ENCODE measurements around the gene LENG9.
A peak's percentile ranks its signal among the peaks of the same experiment; 100 is the strongest.
"Not testable (repeated sequence)": the region's sequence is repeated elsewhere in the genome, so short reads cannot be mapped to it uniquely, and the experiment has no call there.

The LENG9 gene

GRCh38 chr19:54478677-54479266, 15.2 kb upstream of the LENG9 start:
- DNase-seq (ENCODE audit: low spot score) = peak; percentile 58

DNA sequence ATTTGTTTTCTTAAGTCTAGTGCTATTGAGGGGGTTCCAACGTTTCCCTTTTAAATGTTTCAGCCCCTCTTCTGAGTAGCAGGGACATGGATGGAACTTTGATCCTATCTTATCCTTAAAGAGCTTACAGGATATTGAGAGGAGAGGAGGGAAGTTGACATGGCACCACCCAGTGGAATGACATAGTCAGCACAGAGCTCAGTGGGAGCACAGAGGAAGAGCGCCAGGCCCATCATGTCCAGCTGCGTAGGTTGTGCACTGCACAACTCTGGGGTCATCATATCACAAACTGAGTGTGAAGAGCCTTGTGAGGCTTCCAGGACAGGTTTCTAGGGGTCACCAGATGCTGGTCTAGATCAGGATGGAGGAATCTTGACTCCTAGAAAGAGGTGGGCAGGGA, 14.1 kb upstream of the LENG9 start:
- DNase-seq (ENCODE audit: low spot score) = no peak

DNA sequence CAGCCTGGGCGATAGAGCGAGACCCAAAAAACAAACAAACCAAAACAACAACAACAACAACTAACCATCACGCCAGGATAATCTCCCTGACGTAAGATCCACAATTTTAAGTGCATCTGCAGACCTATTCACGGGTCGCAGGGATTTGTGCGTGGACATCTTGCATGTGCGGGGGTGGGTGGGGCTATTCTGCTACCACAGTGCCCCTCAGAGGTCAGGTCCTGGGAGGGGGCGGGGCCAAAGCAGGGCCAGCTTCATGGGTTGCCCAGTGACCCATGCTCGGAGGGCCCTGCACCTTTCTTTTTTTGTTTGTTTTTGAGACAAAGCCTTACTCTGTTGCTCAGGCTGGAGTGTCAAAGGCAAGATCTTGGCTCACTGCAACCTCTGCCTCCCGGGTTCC, 12.1 kb upstream of the LENG9 start:
- DNase-seq (ENCODE audit: low spot score) = no peak

DNA sequence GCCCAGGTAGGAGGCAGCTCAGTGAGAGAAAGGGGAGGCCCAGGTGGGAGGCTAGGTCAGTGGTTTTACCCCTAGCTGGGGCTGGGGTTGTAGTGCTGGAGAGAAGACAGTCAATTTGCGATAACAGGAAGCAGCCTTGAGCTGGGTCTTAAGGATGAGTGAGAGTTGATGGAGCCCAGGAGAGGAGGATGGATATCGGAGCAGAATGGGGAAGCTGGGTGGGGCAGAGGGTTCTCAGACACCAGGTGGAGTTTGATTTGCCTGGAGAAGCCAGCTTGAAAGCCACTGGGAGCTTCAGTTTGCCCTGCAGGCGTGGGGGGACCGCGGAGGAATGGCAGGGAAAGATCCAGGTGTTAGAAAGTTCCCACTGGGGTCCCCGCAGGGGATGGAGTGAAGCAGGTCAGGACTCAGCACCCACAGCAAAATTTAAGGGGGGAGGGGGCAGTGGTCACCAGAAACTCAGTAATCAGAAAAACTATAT, 10.4 kb upstream of the LENG9 start:
- DNase-seq (ENCODE audit: low spot score) = no peak

DNA sequence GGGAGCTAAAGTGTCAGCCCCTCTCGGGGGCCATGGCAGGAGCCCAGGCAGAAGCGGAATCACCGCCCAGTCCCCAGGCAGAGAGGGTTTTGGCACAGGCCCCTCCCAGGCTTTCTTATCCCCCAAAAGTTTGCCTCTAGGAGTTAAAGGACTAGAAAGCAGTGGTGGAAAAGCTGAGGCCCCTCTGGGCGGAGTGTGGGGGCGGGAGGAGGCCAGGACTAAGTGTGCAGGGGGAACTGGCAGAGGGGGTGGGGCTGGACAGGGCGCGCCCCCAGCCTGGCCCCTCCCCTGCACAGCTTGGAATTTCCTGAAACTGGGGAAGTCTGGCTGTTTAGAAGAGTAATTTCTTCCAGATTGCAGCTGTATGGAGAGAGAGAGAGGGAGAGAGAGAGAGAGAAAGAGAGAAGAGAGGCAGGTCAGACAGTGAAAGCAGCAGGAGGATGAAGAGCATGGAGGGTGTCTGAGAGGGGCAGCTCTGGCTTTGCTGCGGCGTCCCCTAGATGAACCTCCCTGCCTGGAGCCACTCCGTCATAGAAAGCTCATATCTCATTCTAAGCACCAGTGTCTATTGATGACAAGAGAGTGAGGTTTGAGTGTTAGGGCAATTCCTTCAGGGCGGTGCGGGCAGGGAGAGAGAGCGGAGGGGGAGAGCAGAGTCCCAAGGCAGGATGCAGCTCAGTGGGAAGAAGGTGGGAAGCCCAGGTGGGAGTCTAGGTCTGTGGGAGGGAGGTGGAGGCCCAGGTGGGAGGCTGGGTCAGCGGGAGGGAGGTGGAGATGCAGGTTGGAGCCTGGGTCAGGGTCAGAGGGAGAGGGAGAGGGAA, 9.7 kb upstream of the LENG9 start, which contains the start of gene CDC42EP5:
CDC42EP5 (minus strand) TSS at position 226 of the 821 bp plus-strand sequence. CDS start 7,749 bp downstream, outside the sequence.
- no peak for DNase-seq (ENCODE audit: low spot score)

- no peak for DNase-seq (ENCODE audit: low spot score)
Measured at GRCh38 chr19:54470991-54471782, 7.6 kb upstream of the LENG9 start.

- DNase-seq (ENCODE audit: low spot score) = no peak
Measured at GRCh38 chr19:54470276-54470887, 6.8 kb upstream of the LENG9 start.

DNA sequence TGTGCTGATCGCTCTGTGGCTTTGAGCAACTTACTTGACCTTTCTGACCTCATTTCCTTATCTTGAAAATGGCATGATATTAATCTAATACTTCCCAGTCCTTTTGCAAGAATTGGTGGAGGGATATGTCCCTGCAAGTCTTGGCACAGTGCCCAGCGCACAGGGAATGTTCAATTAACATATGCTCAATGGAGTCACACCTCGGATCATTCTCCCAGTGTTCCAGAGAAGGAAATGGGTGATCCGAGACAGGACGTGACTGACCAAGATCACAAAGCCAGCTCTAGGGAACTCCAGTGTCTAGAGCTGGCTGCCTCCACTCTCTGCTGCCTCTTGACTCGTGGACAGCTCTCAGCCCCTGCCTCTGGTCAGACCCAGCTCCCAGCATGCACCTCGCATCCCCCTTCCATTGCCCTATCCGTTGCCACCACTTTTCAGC, 5.9 kb upstream of the LENG9 start:
- no peak for DNase-seq (ENCODE audit: low spot score)

DNA sequence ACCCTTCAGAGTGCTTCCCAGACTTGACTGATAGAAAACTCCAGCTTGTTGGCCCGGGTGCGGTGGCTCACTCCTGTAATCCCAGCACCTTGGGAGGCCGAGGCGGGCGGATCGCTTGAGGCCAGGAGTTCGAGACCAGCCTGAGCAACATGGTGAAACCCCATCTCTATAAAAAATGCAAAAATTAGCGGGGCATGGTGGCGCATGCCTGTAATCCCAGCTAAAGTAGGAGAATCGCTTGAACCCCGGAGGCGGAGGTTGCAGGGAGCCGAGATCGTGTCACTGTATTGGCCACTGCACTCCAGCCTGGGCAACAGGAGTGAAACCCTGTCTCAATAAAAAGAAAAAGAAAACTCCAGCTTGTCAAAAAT, 2.5 kb upstream of the LENG9 start:
- DNase-seq (ENCODE audit: low spot score) = not testable (repeated sequence)

GRCh38 chr19:54465426-54466109, 2.0 kb upstream of the LENG9 start:
- DNase-seq (ENCODE audit: low spot score) = peak; percentile 45

DNA sequence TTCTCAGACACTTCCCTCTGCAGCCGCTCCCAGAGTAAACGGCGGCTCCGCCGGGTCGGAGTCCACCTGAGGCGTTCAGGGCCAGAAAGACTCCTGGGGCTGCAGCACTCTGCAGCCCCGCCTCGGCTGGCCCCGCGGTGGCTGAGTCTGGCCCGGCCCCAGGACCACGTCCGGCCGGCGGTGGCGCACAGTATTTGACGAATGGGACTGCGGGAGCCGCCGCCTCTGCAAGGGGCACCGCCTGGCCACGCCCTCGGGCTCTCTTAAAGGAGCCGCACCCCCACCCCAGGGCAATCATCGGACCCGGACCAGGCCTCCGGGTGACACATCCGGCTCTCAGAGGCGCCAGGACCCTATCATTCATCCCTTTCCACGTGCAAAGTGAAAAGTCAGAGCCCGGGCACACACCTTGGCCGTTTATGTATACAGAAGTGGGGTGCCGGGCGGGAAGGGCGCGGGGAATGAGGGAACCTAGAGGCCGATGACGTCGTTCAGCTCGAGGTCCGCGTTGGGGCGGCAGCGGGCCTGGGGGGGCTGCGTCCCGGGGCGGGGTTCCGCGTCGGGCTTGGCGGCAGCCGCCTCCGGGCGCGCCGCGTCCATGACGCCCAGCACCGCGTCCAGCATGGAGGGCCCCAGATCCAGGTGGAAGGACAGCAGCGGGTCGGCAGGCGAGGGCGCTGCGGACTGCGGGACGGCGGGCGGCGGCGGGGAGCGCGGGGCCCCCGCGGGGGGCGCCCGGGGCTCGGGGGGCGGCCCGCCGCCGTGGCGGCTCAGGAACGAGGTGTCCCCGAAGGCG, 1.2 kb upstream of the LENG9 start:
- peak; percentile 93 for DNase-seq (ENCODE audit: low spot score)

DNA sequence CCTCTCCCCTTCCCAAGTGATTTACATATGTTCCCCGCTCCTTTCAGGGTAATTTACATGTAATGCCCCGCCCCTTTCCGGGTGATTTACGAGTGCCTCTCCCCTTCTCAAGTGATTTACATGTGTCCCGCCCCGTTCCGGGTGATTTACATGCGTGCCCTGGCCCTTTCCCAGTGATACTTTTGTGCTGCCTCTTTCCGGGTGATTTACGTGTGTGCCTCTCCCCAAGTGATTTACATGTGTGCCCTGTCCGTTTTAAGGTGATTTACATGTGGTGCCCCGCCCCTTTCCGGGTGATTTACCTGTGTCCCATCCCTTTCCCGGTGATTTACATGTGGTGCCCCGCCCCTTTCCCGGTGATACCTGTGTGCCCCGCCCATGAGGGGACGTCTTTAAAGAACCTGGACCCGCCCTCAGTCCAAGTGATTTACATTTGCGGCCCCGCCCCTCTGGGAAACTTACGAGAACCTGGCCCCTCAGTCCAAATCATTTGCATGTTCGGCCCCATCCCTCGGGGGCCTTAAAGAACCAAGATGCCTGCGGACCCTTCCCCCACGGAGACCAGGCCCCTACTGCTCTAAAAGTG, 559 bp upstream of the LENG9 start:
- DNase-seq (ENCODE audit: low spot score) = peak; percentile 64

DNA sequence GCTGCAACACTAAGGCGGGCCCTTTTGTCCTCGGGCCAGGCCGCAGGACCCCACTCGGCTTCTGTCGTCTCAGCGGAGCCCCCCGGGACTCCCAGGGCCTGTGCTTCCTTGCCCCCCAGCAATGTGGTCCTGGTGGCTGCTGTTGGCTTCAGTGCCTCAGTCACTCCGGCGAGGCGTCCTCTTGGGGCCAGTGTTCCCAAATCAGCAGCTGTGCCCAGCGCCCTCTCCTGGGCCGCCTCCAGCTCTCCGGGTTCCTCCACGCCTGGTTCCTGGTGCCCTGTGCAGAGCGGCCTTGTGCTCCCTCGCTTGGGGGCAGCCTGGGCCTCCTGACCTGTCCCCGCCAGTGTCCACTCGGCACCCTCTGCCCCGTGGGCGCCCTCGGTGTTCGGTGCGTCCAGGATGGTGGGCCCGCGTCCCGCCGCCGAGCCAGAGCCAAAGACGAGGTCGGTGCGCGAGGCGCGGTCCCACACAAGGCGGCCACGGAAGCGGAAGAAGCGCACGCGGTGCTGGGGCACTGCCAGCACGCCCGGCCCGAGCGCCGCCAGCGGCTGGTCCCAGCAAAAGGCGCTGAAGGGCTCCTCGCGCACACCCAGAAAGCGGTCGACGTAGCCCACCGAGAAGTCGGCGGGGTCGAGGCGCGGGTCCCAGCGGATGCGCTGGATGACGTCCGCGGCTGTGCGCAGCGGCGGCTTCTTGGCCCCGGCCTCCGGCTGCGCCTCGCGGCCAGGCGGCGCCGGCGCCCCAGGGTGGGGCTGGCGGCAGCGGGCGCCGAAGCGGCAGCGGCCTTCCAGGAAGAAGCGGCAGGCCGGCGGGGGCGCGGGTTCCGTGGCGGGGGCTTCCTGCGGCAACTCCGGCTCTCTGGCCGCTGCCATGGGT, 685 bp downstream of the LENG9 start:
- peak; percentile 65 for DNase-seq (ENCODE audit: low spot score)

DNA sequence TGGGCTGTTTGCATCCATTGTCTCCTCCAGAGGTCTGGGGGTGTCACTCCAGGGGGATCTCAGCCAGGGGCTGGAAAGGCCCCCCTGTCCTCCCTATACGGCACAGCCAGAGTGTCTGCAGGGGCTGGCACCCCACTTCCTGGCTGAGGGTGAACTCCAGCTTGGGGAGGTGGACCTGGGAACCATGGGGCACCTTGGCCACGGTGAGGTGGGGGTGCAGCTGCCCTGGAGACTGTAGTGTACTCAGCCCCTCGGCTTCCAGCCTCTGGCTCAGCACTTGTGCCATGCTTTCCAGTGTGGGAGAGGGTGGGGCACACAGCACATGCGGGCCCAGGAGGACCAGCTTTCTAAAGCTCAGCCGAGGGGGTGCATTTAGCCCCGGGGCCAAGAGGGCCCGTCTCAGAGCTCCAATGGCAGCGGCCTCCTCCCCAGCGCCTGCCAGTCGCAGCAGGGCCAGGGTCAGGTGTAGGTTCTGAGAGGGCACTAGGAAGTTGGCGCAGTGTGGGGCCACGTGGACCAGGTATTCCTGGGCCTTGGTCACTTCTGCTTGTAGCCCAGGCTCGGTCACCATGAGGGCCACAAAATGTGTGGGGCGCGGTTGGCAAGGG, 1.4 kb downstream of the LENG9 start:
- DNase-seq (ENCODE audit: low spot score) = no peak

DNA sequence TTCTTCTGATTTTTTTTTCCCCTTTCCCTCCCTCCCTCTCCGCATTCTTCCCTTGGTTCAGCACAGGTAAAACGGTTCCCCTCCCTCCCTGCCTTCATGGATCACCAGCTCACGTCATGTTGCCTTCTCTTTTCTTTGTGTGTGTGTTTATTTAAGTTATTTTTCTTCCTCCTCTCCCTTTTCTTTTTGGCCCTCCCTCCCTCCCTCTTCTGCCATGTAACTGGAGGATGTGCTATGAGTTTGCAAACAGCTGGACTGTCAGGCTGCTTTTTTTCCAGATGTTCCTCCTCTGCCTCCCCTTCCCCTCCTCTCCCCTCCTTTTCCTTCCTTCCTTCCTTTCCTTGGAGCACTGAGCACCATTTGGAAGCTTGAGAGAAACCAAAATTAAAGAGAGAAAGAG, 2.0 kb downstream of the LENG9 start:
- no peak for DNase-seq (ENCODE audit: low spot score)

DNA sequence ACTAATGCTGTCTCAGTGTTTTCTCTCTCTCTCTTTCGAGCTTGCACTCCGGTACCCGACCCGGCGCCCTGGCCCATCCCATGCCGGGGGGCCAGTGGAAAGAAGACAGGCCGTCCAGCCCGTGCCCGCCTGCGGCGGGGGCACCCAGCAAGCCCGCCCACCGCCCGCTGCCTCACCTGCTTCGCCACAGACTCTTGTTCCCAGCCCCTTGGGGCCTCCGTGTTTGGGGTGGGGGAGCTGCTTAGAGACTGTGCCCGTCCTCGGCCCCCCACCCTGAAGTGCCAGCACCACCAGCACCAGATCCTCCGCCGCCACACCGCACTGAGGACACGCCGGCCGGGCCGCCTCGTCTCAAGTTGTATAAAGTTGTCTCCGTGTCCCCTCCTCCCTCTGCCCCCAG, 2.4 kb downstream of the LENG9 start:
- DNase-seq (ENCODE audit: low spot score) = no peak

DNA sequence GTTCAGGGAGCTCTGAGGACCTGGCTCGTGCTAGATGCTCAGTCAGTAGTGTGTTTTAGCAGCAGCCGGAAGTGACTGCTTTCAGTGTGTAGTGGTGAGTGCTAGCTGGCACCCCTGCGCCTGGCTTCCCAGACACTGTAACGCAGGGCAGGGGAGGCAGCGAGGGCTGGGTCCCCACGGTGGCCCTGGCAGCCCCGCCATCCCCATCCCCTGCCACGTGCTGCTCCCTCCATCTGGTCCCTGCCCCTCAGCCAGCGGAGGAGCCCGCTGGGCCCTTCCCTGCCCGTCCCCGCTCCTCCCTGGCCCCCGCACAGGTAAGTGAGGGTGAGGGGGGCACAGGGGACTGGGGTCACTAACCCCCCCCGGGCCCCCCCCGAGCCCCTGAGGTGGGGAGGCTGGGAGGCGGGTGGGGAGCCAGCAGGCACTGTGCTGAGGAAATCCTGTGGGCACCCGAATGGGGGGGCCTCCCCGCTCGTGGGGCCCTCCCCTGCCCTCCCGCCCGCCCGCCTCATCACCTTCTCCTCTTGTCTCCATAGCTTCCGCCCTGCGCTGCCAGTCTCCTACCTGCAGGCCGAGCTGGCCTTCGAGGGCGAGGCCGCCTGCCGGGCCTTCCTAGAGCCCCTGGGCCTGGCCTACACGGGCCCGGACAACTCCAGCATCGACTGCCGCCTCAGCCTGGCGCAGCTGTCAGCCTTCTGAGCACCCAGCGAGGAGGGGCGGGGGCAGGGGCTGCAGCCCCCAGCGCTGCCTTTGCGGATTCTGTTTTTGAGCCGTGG, 3.2 kb downstream of the LENG9 start:
- no peak for DNase-seq (ENCODE audit: low spot score)
